DMS53 treated with DMSO at 0.1 percent for 48 hours (cell line): ENCODE results near the gene HTRA3.

Experiments
- DNase-seq: peaks from one replicate; lab custom pipeline; 2025; ENCODE audit not compliant: unreplicated experiment; lab: John Stamatoyannopoulos, UW

The HTRA3 gene

DNA sequence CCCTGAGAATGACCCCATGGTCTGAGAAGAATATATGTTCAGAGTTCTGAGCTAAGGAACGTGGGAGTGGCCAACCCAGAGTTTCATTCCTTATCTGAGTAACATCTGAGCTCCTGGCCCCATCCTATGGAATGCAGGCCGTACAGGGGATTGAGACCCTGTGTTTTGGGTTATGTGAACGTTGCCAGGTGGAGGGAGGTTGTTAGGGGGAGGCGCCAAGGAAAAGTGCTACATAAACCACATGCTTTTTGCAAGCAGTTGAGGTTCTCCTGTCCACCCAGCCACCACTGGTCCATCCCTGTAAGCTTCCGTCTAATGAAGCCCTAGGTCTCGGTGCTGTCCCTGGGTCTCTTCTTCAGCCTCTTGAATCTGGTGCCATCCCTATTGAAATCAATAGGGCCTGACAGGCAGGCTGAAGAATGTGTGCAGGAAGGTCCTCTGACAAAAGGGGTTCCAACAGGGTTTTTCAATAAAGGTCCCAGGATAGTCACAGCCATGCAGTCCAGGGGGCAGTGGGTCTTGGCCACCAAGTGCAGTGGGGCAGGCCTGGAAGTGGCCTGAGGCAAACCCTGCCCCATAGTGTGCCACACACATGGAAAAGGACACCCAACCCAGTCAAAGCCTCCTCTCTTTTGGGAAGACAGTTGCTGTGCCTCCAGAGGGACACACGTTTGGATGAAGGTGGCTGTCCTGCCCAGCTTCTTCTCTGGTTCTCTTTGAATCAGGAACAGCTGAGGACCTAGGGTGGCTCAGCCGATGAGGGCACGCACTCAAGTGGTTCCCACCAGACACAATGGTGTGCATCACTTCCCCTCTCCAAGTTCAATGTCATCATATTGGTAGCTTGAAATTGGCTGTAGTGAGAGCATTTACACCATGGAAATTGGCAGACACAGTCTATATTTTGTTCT, 53.5 kb downstream of the HTRA3 start:
- DNase-seq: no peak

DNA sequence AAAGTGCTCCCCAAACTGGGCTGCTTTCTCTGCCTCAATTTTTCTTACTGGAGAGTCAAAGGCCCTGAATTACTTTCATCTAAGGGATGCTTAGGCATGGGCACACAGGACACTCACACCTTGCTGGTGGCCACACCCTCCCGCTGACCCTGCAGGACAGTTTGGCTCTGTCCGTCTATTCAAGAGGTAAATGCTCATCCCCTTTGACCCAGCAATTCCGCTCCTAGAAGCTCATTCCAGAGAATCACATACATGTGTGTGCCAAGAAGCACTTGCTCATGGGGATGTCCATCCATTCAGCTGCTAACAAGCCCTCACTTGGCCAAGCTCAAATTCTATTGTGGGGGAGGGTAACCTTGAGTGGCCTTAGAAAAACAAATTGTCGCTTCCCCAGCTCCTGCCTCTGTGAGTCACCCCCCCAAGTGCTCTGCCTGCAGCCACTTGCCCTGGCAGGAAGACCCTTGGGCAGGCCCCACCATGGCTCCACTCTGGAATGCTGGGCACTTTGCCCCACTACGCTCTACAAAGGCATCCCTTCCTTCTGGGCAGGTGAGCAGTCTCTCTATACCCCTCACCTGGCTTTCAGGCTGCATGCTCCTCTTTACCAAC, 54.5 kb downstream of the HTRA3 start:
- DNase-seq: no peak

DNA sequence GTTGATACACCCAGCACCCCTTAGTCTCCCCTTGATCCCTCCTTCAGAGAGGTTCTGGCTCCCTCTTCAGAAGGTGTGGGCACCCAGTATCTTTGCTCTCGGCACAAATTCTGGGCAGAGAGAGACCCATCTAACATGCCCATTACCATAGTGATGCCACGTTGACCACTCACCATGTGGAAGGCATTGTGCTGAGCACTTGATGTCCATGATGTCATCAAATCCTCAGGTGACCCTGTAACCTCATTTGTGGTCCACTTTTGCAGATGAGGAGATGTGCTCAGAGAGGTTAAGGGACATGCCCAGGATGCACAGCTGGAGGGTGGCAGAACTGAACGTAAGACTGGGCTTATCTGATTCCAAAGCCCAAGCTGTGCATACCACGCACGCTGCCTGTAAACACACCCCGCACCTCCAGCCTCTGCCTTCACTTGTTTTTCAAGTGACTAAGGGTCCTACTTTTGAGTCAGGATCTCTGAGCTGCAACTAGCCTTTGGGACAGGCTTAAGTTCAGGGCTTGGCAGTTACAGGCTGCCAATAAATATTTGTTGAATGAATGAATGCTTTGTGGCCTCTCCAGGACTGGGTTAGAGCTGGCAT, 55.2 kb downstream of the HTRA3 start:
- no peak for DNase-seq

DNA sequence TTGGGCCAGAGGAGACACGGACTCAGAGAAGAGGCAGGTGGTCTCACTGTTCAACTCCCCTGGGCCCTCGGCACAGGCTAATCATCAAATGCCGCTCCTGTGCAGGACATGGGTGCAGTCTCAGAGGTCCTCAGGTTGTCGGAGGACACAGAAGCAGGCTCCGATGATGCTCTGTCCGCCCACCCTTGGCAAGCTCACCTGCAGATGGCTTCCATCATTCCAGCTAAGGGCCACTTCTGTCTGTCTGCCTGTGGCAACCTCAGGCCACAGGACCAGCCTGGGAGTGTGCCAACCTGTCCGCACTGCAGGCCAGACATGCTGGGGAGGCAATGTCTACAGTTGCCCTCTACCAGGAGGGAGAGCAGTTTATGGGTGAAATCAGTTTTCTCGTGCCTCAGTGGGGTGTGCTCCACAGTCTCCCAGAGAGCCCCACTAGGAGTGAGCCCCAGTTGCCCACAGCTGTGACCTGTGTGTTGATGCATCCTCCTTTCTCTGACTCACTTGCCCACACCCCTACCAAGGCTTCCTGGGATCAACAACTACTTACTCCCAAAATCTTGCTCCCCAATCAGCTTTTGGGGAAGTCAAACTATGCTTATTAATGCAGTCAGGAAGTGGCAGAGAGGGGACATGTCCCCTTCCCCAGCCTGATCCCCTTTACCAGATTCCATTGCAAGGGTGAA, 55.9 kb downstream of the HTRA3 start:
- DNase-seq: no peak

DNA sequence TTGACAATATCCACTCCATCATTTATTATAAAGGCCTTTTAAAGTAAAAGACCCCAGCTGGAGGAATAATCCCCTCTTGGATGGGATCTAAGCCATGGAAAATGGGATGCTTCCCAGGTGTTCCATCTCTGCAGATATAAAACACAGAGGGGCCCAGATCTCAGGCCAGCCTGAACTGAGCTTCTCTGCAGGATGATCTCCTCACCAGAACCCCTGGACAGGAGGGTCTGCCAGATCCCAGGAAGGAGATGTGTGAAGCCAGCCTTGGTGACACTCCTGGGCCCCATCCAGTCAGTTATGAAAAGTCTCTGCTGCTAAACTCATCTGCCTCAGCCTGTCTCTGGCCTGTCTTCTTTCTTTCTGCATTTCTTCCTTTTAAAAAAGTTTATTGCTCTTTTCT, 56.7 kb downstream of the HTRA3 start:
- DNase-seq: no peak

DNA sequence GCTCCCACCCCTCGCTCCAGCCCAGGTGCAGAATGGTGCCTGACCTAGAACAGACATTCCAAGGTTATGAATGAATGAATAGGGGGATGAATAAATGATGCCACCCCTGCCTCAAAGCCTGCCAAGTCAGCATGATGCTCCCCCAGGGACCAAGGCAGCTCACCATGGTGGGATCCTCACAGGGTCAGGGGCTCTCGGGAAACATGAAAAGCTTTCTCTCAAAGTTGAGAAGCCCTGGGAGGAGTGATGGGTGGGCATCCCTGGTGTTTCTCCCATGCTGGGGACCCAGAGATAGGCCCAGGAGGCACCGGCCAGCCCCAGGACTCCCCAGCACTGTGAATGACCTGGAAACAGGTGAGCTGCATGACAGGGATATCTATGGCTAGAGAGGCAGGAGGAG, 58.9 kb downstream of the HTRA3 start:
- DNase-seq: no peak

DNA sequence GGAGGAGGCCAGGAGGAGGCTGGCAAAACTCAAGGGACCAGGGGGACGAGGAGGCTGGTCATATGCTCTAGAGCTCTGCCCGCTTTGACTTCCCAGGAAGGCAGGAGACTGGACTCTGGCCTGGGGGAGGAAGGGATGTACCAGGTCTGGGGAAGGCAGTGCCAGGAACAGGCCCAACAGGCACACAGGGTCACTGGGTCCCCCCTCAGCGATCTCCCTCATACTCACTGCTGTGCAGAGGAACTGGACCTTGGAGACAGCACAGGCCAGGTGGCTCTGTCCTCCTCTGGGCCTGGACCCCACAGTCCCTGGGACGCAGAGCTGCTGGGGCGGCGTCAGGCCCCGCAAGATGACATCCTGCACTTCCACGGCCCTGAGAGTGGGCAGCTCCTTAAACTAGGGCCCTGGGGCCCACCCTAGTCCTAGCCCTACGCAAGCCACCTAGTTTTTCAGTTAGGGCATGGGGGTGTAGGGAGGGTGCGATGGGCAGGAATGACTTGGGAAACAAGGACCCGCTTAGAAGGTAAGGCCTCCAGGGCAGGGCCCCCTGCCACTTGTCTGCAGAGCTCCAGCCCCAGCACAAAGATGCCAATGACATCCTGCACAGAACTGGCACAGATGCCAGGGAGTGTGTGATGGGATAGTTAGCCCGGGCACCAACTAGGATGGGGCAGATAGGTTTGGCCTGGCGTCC, 59.5 kb downstream of the HTRA3 start:
- DNase-seq: no peak

- DNase-seq: no peak
These were observed 60.0 kb downstream of the HTRA3 start for GRCh38 chr4:8329560-8329858.

GRCh38 chr4:8329859-8330761, 60.6 kb downstream of the HTRA3 start:
- no peak for DNase-seq

- DNase-seq: no peak
These were observed 61.4 kb downstream of the HTRA3 start for GRCh38 chr4:8330821-8331574.

DNA sequence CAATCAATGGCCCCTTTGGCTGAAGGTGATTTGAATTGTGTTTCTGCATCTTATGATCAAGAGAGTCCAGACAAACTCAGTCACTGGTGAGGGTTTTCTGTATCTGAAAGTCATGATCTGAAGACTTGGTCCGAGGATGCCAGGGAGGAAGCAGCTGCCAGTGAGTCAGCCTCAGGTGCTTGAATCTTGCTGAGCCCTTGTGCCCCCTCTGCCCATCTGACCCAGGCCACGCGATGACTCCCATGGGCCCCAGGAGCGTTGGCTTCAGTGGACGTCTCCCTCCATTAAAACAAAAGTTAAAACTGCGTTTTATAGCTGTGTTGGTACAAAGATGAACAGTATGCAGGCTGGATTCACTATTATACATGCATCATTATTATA, 62.0 kb downstream of the HTRA3 start:
- no peak for DNase-seq

DNA sequence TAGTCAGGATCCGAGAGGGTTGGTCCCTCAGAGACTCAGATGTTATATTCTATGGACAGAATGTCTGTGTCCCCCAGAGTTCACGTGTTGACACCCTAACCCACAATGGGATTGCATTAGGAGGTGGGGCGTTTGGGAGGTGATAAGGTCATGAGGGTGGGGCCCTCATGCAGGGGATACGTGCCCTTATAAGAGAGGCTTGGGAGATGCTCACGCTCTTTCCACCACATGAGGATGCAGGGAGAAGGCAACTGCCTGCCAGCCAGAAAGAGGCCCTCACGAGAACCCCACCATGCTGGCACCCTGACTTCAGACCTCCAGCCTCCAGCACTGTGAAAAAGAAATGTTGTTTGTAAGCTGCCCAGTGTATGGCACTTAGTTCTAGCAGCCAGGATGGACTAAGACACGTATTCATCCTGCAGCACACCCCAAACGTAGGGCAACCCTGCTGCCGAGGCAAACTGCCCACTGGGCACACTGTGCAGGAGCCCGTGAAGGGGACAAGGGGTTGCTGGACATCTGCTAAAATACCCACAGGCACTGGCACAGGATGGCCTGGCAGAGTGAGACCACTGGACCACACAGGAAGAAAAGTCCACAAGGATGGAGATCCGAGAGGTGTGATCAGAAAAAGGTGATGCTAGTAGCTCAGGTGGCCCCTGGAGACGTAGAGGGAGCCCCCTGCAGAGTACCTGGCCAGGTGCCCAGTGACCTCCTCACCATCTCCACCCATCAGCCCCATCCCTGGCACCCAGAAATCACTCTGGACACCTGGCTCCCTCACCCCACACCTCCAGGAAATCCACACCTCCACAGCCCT, 62.7 kb downstream of the HTRA3 start:
- no peak for DNase-seq

DNA sequence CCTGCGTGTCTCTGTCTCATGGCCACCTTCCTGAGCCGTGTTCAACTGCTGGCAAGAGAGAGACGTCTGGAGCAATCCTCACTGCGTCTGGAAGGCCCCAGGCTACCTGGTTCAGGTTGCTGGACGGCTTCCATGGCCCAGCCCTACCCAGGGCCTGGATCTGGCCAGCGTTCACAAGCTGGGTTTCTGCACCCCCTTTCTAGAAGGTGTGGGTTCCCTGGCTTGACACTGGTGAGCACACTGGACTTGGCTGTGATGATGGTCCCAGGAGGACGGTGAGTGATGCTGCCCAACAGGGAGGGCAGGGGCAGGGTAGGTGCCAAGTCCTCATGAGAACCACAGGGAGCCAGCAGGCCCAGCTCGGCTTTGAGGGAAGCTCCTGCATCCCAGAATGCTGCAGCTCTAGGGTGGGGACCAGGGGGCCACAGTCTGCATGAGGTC, 63.4 kb downstream of the HTRA3 start:
- DNase-seq: no peak

- DNase-seq: no peak
These were observed 64.3 kb downstream of the HTRA3 start for GRCh38 chr4:8333726-8334460.

GRCh38 chr4:8334786-8335460, 65.4 kb downstream of the HTRA3 start:
- peak; percentile 70 for DNase-seq

GRCh38 chr4:8335848-8336247, 66.3 kb downstream of the HTRA3 start:
- DNase-seq: no peak

- DNase-seq: no peak
These were observed 67.0 kb downstream of the HTRA3 start for GRCh38 chr4:8336412-8337075.
